LNCAP (cell line): ENCODE results near the gene HSF5.

ENCODE experiments used
- TF ChIP-seq, protein P1 (sequence below): fragments of 450-650 bp; IDR thresholded peaks from 2 replicates; pipeline ENCODE4 v1.5.1; 2017; ENCODE audit warnings: mild to moderate bottlenecking

Gene HSF5

DNA sequence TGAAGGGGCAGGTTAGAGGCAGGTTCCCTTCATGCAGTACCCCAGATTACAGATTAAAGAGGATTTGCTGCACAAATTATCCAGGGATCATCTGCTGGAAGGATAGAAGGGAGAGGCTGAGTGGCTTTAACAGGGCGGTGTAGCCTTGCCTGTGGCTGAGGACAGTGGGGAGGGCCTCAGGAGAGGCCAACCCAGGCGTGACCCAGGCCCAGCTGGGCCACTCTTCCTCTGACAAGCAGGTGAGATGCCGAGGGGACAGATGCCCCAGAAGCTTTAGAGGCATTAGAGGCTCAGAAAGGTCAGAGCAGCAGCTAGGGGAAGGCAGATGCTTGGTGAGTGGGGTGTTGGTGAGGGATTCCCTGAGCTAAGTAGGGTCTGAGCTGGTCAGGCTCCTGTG is 44.3 kb upstream of the HSF5 start:
- TF ChIP-seq, protein P1, sequence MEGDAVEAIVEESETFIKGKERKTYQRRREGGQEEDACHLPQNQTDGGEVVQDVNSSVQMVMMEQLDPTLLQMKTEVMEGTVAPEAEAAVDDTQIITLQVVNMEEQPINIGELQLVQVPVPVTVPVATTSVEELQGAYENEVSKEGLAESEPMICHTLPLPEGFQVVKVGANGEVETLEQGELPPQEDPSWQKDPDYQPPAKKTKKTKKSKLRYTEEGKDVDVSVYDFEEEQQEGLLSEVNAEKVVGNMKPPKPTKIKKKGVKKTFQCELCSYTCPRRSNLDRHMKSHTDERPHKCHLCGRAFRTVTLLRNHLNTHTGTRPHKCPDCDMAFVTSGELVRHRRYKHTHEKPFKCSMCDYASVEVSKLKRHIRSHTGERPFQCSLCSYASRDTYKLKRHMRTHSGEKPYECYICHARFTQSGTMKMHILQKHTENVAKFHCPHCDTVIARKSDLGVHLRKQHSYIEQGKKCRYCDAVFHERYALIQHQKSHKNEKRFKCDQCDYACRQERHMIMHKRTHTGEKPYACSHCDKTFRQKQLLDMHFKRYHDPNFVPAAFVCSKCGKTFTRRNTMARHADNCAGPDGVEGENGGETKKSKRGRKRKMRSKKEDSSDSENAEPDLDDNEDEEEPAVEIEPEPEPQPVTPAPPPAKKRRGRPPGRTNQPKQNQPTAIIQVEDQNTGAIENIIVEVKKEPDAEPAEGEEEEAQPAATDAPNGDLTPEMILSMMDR = no peak

DNA sequence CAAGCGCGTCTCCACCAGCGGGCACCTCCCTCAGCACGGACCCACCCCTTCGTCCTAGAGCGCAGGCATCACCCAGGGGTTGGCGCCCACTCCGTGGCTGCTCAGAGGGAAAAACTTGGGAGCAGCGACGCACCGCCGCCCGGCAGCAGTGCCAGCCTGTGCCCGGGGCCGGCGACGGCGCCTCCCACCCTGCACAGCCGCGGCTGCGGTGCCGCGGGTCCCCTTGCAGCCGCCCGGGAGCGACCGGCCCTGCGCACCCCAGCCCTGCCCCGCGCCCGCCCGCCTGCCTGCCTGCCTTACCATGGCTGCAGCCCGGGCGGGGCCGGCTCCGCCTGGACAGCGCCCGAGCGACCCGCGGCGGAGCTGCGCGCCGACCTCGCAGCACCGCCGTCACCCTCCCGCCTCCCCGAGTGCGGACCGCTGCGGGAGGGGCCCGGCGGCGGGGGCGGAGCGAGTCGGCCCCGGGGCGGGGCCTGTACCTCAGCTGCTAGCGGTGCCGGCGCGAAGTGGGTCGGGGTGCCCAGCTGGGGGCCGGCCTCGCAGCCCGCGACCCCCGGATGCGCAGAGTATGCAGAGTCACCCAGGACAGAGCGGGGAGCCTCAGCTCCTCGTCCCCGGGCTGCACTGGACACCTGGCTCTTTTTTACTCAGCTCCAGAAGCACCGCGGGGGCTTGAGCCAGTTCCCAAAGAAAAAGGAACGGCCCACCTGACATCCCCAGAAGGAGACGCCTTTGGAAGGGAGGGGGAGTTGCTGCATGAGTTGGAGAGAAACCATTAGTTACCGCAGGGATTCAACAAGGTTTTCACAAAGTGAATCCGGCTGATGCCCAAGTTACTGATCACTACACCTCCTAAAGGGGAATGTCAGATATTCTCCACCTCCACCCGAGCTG is 43.7 kb upstream of the HSF5 start:
- TF ChIP-seq, protein P1 = no peak

- TF ChIP-seq, protein P1 = no peak
Measured at GRCh38 chr17:58531122-58531521, 42.9 kb upstream of the HSF5 start.

DNA sequence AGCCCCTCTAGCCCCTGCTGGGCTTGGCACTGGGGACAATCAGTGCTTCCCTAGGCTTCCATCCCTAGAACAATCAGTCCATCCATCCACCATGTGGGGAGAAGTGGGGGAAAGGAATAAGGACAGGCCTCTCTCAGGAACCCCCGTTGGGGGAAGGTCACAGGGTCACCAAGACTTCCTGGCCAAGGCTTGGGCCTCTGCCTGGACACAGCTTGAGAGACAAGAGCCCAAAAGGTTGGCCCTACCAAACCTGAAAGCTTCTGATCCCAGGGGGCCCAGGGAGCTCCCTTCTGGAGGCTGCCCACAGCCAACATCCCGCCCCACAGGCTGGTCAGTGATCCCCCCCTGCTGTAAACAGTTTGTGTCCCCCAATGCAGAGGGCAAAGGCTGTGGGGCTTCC is 42.4 kb upstream of the HSF5 start:
- TF ChIP-seq, protein P1 = no peak

- TF ChIP-seq, protein P1 = no peak
Measured at GRCh38 chr17:58529275-58529674, 41.1 kb upstream of the HSF5 start.

DNA sequence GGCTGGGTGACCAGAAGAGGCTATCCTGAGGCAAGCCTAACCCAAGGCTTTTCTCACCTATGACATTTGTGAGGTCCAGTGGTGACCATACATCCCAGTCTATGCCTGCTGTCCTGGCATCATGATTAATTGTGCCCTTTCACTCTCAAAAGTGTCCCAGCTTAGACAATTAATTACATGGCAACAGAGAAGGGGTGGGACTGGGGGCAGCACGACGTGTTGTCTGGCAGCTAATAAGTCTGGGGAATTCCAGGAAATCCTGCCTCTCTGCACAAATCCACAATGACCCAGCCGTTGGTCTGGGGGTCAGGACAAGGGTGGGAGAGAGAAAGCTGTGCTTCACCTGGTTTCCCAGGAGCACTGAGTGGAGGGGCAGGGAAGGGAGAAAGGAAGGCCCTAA is 40.2 kb upstream of the HSF5 start:
- TF ChIP-seq, protein P1 = no peak

DNA sequence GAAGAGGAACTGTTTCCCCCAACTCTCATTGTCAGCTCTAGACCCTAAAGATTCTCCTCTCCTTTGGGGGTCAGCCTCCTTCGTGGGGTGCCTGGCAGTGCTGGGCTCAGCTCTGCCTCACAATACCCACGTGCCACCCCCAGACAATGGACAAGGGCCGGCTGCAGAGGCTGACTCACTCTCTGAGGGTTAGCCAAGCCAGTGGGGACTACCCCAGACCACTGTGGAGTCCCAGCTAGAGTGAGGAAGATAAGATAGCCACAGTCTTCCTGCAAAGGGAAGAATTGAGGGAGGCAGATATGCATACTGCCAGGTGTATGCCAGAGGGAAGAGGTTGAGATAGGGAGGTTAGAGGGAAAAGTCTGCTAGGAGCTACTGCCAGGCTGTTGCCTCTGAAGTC is 39.7 kb upstream of the HSF5 start:
- TF ChIP-seq, protein P1 = no peak
